Eye (tissue), 1 donor: ENCODE measurements around the gene USP48.

Experiments used
- DNase-seq: peaks from one replicate; pipeline ENCODE4 v3.0.0-alpha.2; 2015

USP48 gene

DNA sequence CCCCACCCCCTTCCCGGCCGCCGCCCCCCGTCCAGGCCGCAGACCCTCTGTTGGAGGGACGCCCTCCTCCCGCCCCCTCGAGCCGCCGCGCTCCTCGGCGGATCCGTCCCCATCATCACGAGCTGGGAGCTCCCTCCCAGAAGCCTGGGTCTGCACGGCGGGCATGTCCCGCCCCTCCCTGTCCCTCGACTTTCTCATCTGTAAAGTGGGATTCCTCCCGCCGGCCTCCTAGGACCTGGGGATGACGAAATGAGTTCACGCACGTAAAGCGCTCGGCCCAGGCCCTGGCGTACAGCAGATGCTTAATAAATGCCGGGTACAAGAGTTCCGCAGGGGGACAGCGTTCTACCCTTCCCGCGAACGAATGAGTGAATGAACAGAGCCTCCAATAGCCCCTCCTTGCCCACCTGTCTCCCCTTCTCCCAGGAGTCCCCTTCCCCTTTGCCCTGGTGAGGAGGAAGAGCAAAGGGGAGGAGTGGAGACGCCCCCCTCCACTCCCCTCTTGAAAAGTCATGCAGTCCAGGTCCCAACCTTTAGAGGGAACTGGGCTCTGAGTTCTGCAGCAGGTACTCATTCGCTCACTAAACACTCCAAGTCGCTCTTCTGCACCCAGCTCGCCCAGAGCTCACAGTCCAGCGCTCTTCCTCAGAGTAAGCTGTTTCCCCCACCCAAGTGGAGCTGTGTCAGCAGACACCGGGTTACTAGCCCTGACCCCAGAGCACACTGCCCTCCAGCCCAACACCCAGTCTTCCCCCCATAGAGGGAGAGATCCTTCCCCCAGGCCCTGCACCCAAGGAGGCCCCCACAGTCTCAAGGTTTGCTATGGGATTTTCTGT lies 130.6 kb downstream of the USP48 start:
- no peak for DNase-seq

DNA sequence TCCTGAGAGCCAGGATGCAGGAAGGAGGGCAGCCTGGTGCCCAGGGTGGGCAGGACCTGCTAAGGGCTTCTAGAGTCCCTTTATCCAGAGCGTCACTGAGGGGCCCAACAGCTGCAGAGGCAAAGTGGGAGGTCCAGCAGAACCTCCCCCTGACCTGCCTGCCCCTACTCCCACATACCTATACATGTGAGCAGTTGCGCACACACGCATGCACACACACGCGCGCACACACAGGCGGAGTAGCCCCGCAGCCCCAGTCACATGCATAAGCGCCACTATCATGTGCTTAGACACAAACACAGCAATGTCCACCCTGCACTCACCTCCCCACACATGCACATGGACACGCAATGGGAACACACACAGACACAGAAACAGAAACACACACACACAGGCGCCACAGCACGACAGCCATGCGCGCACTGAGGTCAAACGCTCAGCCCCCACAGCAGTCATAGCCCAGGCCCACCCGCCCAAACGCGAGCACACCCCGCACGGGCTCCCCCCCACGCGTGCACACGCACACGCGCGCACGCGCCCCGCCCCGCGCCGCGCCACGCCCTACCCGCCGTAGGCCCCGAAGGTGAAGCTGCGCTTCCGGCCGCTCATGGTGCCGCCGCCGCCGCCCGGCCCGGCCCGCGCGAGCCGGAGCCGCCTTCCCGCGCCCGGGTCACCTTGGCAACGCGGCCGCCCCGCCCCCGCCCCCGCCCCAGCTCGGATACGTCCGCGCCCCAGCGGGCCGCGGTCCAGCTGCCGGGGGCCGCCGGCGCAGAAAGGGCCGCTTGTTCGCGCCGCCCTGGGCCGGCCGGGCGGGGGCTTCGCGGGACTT lies 131.5 kb downstream of the USP48 start:
- peak; percentile 74 for DNase-seq

DNA sequence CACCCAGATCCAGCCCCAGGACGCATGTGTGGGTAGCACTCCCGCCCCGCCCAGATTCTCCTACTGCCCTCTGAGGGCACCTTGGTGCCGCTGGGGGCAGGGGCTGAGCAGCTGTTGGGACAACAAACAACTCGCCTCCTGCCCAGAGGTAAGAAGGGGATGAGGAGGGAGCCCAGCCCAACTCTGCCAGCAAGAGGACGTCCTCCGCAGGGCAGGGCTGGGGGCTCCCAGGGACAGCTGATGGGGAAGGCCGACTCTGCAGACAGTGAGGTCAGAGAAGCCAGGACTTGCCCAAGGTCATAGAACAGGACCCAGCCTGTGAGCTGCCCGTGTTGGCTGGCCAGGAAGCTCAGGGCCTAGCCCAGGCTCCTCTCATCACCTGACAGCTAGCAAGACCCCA lies 132.5 kb downstream of the USP48 start:
- no peak for DNase-seq

DNA sequence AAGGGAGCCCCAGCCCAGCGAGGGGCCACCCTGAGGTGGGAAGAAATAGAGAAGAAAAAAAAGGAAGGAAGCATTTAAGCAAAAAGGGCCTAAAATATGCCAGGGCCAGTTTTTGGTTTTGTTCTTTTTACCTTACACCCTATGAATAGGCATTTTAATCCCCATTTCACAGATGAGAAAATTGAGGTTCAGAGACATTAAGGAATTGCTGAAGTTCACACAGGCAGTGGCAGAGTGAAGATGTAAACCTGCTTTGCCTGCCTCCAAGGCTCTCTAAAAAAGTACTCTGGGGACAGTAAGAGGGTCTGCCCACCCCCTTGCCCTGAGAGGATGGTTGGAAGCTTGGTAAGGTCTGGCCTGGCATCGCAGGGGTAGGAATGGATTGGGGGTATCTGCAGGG lies 133.6 kb downstream of the USP48 start:
- no peak for DNase-seq

DNA sequence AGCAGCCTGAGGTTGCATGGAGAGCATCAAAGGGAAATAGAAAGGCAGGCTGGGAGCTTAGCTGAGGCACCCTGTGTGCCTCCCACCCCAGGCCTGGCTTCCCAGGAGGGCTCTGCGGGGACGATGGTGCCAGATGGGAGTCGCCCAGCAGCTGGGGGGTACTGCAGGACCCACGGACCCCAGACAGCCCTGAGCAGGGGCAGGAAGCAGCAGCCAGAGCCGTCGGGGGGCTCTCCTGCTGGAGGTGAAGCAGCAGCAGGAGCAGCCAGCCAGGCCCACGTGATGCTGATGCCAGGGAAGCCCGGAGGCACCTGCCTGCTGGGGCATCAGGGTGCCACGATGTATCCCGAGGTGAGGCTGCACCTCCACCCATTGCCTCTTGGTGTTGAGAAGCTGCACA lies 134.2 kb downstream of the USP48 start:
- DNase-seq, result no peak

DNA sequence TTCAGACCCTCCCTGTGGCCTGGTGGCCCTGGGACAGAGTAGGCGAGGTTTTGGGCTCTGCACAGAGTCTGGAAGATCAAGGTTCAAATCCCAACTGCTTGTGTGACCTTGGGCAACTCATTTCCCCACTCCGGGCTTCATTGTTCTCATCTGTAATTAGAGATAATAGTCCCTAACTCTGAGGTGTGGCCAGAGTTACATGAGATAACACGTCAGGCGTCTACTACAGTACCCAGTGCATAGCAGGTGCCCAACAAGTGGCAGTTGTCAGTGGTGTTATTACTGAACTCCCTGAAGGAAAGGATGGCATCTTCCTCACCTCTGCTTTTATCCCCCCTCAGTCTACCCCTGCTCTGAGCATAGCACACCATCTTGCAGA lies 134.6 kb downstream of the USP48 start:
- no peak for DNase-seq

DNA sequence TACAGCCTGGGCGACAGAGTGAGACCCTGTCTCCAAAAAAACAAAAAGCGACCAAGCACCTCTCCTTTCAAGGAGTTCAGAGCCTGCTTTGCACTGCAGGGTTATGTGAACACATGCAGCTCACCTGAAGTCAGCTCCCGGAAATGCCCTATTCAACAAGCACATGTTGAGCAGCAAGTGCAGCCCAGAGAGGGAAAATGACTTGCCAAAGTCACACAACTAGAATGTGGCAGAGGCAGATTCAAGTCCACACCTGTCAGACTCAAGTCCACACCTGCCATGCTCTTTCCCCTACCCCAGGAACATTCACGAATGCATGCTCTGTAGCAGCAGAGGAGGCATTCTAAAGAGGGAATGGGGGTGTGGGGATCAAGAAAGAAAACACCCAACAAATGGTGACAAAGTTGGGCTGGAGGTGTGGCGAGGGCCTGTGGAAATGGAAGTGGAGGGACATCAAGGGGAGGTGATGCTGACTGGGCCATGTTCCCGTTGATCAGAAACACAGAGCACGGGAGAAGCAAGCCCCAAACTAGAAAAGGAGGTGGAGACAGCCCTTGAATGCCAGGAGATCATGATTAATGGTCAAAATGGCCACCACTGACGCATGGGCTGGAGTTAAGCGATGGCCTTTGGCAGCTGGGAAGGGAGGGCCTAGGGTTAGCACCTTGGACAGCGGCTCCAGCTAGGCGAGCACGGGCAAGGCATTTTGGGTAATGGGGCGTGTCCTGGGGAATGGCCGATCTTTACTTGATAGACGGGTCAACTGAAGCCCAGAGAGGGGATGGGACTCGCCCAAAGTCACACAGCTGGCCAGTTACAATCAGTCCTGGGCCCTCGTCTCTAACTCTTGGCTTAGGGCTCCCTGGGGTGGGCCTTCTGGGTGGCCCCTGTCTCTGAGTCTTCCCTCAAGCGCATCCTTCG lies 135.3 kb downstream of the USP48 start:
- peak; percentile 81 for DNase-seq

DNA sequence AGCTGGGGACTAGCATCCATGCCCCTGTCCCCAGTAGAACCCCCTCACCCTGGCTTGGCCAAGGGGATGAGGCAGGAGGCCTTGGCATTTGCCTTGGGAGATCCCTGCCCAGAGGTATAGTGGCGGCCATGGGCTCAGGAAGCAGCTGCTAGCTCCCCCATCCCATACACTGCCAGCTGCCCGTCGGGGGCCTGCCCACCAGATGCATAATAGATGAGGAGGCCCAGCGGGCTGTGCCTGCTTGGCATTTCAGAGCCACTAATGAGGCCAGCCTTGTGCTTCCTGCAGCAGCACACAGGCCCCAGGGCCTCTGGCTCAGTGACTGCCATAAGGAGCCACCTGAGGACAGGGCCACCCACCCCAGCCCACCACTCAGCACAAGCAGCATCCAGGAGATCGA lies 137.4 kb downstream of the USP48 start:
- no peak for DNase-seq

DNA sequence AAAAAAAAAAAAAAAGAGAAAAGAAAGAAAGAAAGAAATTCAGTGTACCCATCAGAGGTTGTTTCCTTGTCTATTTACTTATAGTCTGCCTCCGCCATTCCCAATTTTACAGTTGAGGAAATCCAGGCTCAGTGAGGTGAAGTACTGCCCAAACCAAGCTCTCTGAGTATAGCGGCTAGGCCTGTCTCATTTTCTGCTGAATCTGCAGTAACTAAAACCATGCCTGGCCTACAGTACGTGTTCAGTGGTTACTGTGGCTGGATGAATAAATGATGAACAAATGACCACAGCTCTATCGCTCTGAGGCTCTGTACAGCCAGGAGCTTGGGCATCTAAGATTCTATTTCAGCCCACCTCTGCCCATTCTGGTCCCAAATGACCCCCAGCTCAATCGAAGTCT lies 138.0 kb downstream of the USP48 start:
- no peak for DNase-seq

DNA sequence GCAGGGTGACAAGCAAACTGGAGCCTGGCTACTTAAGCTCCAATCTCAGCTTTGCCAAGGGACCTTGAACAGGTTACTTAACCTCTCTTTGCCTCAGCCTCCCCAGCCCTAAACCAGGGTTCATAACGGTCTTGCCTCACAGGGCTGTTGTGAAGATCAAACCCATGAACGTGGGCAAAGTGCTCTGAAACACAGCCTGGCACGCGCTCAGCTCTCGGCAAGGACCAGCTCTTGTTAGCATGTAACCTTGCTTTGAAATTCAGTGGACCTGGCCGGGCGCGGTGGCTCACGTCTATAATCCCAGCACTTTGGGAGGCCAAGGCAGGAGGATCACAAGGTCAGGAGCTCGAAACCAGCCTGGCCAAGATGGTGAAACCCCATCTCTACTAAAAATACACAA lies 138.6 kb downstream of the USP48 start:
- no peak for DNase-seq

DNA sequence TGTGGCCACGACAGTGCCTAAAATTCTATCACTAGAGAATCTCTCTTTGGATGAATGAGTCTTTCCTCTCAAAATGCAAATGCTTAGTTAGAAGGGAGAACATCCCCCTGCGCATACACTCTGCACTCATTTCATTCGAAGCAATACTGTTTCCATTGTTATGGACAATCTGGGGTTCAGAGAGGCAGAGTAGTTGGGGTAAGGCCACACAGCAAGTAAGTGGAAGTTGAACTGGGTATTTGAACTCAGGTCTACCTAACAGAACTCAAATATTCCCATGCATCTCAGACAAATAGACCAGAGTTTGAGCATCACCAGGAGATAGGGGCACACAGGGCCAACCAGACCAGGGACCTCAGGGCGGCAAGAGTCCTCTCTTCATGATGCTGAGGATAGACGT lies 139.3 kb downstream of the USP48 start:
- DNase-seq, result no peak

DNA sequence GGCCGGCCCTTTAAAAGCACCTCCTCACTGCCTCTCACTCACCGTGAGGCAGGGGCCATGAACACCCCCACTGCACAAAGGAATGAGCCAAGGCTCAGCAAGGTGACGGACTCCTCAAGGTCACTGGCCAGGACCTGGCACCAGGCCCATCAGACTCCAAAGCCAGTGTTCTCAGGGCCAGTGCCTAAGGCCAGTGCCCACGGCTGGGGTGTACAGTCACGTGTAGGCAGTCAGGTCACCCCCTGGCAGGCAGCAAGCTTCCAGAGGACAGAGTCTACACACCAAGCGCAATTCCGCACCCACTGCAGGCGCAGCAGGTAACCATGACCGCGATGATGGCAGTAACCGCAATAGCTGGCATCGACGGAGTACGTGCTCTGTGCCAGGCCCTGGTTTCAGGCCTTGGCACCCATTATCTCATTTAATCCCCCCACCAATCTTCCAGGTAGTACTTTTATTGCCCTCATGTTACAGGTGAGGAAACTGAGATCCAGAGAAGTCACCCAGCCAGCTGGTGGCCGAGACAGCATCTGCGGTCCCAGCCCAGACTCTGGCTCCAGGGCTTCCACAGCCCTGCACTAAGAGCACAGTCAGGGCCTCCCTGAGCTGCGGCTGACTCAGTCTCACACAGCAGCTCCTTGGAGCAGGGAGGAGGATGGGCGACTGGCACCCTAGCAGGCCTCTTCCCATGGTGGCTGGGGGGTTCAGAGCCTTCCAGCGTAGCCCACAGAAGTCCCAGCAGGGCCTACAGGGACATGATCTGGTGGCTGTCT lies 140.8 kb downstream of the USP48 start:
- DNase-seq, result no peak

DNA sequence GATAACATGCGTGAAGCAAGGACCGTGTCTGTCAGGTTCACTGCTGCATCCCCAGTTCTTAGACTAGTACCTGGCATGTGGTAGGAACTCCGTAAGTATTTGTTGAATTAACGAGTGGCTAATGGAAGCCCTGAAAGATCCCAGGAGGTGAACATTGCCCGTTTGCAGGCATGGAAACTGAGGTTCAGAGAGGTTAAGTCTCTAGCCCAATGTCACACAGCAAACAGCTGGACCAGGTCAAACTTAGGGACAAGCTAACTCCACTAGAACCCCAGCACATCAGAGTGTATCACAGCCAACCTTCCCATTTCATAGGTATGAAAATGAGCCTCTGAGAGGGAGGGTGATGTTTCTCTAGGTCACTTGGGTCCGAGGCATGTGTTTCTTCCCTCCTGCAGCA lies 141.4 kb downstream of the USP48 start:
- DNase-seq, result no peak

DNA sequence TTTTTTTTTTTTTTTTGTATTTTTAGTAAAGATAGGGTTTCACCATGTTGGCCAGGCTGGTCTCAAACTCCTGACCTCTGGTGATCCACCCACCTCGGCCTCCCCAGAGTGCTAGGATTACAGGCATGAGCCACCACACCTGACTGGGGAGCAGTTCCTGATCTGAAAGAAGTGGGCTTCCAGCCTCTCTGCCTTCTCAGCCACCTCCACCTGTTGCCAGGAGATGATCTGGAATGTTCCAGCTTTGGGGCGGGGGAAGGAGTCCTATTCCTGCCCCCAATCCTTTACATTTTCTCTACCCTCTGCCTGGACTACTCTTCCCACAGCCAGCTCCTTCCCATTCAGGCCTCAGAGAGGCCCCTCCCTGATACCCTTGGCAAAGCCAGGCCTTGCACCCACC lies 141.9 kb downstream of the USP48 start:
- DNase-seq, result no peak

DNA sequence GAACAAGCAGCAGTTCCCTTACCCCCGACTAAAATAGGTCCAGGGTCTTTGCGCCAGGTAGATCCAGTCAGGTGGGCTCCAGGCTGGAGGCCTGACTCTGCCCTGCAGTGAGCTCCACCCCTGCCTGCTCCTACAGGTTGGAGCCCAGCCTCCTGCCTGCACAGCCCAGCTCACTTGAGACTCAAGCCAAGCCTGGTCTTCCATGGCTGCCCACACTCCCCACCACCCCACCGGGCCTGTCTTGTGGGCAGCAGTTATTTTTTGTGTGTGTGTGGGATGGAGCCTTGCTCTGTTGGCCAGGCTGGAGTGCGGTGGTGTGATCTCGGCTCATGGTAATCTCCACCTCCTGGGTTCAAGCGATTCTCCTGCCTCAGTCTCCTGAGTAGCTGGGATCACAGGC lies 142.3 kb downstream of the USP48 start:
- DNase-seq, result no peak

DNA sequence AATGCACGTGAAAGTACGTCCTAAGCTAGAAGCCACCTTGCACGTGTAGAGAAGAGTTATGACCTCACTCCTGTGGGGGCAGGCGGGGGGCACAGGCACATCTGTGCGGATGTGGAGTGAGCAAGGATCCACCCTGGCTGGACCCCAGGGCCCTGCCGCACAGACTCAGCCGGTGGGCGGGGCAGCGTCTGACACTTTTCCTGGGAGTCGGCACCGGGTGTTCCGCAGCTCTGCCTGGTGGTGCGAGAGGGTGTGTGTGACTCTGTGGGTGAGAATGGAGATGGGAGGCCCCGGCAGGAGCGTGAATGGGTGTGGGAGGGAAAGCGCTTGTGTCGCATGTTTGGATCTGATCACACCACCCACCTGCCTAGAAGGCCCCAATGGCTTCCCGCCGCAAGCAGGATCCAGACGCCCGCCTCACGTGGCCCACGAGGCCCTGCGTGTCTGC lies 143.3 kb downstream of the USP48 start:
- no peak for DNase-seq

DNA sequence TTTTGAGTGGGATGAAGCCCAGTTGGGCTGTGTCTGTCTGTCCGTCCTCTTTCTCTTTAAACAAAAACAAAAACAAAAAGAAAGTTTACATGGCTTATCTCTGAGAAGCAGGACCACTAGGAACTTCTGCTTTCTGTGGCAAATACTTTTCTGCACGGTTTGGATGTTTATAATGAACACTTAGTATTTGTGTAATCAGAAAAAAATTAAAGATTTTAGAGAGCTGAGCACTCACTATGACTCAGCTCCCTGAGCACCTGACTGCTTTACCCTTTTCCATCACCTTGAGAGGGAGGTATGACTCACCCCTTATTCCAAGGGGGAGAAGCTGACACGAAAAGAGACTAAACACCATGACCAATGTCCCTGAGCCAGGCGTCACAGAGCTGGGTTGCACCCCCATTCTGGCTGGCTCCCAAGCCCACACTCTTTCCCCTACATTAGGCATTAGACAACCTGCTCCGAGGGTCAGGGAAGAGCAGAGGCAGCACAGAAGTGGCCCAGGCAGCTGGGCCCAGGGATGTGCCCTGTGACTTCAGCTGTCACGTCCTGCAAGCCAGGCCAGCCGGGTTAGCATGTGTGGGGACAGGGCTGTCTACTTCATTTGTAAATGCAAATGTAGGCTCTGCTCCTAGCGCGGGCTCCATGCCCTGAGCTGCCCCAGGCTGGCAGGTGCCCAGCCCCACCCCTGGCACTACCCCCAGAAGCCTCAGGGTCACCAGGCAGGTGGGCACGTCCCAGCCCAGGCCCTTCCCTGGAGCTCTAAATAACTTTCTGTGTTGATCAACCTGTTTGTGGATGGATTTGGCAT lies 144.2 kb downstream of the USP48 start:
- DNase-seq, result no peak

DNA sequence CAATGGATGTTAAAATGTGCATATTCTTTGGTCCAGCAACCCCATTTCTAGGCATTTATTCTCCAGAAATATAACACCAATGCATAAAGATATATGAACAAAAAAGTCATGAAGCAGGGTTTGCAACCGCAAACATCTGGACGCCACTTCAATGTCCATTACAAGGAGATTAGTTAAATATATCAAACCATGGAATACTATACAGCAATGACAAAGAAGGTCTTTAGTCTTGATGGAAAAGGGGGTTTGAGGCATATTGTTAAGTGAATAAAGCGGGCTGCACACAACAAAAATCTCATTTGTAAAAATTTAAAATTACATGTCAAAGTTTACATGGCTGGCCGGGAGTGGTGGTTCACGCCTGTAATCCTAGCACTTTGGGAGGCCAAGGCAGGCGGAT lies 145.4 kb downstream of the USP48 start:
- no peak for DNase-seq

DNA sequence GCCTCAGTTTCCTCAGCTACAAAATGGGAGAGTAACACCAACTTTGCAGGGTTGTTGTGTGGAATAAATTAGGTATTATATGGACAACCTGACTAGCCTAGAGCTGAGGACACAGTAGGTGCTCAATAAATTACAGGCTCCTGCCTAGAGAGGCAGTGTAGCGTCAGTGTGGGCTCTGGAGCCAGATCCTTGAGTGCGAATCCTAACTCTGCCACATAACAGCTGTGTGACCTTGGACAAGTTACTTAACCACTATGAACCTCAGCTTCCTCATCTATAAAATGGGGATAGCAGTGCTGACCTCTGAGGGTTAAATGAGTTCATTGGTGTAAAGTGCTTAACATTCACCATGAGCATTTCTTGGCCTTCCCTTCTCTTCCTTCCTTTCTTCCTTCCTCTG lies 146.9 kb downstream of the USP48 start:
- no peak for DNase-seq

DNA sequence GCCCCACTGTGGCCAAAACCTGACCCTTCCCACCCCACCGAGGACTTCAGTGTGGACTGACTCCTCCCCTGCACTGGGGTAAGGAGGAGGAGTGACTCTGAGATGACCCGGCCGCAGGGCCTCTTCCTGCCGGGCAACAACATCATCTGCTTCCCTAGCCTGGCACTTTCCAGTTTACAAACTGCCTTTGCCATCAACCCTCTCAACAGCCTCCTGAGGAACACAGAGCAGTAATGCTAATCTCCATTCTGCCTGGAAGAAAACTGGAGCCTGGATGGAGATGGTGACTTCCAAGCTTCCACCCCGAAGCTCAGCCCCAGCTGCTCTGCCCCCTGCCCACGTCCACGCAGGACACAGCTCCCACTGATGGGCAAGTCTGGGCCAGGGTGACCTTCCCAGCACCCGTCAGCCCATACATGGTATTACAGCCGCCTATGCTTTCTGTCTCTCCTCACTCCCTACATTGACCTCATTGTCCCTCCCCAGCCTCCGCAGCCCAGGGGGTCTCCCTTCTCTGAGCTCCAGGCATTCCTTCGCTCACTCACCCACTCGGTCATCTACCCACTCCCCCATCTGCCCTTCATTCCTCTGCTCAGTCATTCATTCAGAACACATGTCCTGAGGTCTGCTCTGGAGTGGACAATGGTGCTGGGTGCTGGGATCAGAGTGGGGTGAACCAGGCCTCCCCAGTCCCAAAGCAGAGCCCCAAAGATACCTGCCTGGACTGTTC lies 148.0 kb downstream of the USP48 start:
- no peak for DNase-seq
